IPS-20b (cell line): ENCODE measurements around the gene SOS1.

Source experiments
- H3K27ac ChIP-seq: one replicate; pipeline ENCODE4 v1.5.1; 2013; ENCODE audit warnings: low read length
- H3K27me3 ChIP-seq: 2 replicates; pipeline ENCODE4 v1.6.1; 2013; ENCODE audit warnings: mild to moderate bottlenecking, low read length, inconsistent platforms; ENCODE audit not compliant: insufficient read depth
- H3K36me3 ChIP-seq: 2 replicates; pipeline ENCODE4 v1.6.1; 2013; ENCODE audit warnings: low read depth, mild to moderate bottlenecking, inconsistent platforms, low read length, moderate library complexity; ENCODE audit not compliant: insufficient read depth
- H3K4me1 ChIP-seq: 2 replicates; pipeline ENCODE4 v1.6.1; 2013; ENCODE audit warnings: mild to moderate bottlenecking, control low read depth, inconsistent platforms, low read length, moderate library complexity; ENCODE audit not compliant: insufficient read depth
- H3K4me3 ChIP-seq: 2 replicates; pipeline ENCODE4 v1.5.1; 2013; ENCODE audit warnings: mild to moderate bottlenecking, low read length, inconsistent platforms
- H3K9ac ChIP-seq: 2 replicates; pipeline ENCODE4 v1.6.1; 2013; ENCODE audit warnings: low read depth, mild to moderate bottlenecking, inconsistent platforms, low read length, moderate library complexity
- H3K9me3 ChIP-seq: 2 replicates; pipeline ENCODE4 v1.6.1; 2013; ENCODE audit warnings: mild to moderate bottlenecking, low read depth, low read length, inconsistent platforms; ENCODE audit not compliant: insufficient read depth

SOS1 gene

DNA sequence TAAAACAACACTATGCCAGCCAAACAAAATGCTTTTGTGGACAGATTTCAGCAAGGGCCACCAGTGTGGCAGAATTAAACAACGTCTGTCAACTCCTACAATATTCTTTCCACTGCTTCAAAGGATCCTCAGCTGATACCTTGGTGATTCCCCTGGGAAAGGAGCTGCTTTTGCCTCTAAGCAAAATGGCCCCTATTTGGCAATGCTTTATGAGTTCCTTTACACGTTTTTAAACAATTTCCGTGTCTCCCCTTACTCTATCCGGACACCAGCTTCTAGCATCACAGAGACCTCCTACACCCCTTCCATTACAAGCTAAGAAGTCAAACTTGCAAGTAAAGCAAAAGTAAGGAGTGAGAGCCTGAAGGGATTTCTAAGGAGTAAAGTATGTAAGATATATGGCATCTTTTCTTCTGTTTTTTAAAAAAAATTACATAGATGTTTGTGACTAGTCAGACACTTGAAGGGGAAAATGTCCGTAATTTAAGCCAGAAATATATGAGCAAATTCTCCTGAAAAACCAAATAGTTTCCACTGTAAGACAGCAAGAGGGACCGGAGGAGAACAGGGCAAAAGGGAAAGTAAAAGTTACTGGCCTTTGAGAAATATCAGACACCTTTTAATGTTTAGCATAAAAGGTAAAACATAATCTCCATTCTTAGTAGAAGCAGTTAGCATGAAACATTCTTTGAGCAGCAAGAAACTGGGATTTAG lies 1.9 kb downstream of the SOS1 start:
- H3K27me3 ChIP-seq, result no peaks in the 10 kb centered on the region
- peak overlapping the region; percentile 82 for H3K4me3 ChIP-seq
- no peak overlapping the region for H3K27ac ChIP-seq
- peaks cover 20% of the 10 kb centered on the region for H3K4me1 ChIP-seq
- peaks cover 13% of the 10 kb centered on the region; the same call in 1 of the 2 replicates for H3K36me3 ChIP-seq
- no peaks in the 10 kb centered on the region for H3K9me3 ChIP-seq
- H3K9ac ChIP-seq, result peak overlapping the region; percentile 78

DNA sequence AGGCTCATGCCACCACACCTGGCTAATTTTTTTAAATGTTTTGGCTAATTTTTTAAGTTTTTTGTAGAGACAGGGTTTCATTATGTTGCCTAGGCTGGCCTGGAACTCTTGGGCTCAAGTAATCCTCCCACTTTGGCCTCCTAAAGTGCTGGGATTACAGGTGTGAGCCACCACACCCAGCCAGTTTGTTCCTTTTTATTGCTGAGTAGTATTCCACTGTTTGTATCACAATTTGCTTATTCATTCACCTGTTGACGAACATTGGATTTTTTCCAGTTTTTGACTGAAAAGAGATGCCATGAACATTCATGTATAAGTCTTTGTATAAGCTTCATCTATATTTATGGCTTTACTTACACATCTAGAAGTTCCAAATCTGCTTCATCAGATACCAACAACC lies 5.3 kb downstream of the SOS1 start:
- no peaks in the 10 kb centered on the region for H3K27me3 ChIP-seq
- peaks cover 17% of the 10 kb centered on the region for H3K4me1 ChIP-seq
- peaks cover 20% of the 10 kb centered on the region; the same call in 1 of the 2 replicates for H3K36me3 ChIP-seq
- no peak overlapping the region for H3K4me3 ChIP-seq
- no peak overlapping the region for H3K27ac ChIP-seq
- no peaks in the 10 kb centered on the region for H3K9me3 ChIP-seq
- H3K9ac ChIP-seq, result no peak overlapping the region

DNA sequence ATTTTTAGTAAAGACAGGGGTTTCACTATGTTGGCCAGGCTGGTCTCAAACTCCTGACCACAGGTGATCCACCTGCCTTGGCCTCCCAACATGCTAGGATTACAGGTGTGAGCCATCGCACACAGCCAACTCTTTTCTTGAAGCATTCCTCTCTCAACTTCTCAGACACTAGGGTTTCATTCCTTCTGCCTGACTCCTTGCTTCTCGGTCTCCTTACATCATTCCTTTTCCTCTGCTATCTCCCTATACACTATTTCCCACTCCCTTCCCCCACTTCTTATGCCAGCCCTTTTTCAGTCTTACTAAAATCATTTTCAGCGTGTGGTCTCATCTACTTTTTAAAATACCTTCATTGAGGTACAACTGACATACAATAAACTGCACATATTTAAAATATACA lies 6.1 kb downstream of the SOS1 start:
- H3K27ac ChIP-seq, result no peak overlapping the region
- no peak overlapping the region for H3K4me3 ChIP-seq
- H3K27me3 ChIP-seq, result no peaks in the 10 kb centered on the region
- H3K4me1 ChIP-seq, result peaks cover 17% of the 10 kb centered on the region
- no peaks in the 10 kb centered on the region for H3K9me3 ChIP-seq
- H3K9ac ChIP-seq, result no peak overlapping the region
- peaks cover 20% of the 10 kb centered on the region; the same call in 1 of the 2 replicates for H3K36me3 ChIP-seq

DNA sequence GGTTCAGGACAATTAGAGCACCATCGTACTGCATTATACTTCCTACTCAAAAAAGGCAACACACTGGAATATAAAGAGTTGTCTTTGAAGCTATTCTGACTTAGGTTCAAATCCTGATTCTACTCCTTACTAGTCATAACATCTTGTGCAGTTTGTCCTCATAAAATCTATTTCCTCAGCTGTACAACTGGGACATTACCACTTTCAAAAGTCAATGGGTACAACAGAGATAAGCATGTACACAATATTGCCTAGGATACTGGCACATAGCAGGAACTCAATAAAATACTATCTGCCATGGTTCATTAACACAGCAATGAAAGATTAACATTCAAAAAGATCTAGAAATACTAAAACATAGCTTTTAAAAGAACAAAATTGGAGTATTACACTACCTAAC lies 11.3 kb downstream of the SOS1 start:
- peaks cover 7% of the 10 kb centered on the region; the same call in 1 of the 2 replicates for H3K36me3 ChIP-seq
- H3K9ac ChIP-seq, result no peak overlapping the region
- no peaks in the 10 kb centered on the region for H3K27me3 ChIP-seq
- H3K4me3 ChIP-seq, result no peak overlapping the region
- H3K4me1 ChIP-seq, result peaks cover 10% of the 10 kb centered on the region; the same call in 1 of the 2 replicates
- no peak overlapping the region for H3K27ac ChIP-seq
- H3K9me3 ChIP-seq, result no peaks in the 10 kb centered on the region

DNA sequence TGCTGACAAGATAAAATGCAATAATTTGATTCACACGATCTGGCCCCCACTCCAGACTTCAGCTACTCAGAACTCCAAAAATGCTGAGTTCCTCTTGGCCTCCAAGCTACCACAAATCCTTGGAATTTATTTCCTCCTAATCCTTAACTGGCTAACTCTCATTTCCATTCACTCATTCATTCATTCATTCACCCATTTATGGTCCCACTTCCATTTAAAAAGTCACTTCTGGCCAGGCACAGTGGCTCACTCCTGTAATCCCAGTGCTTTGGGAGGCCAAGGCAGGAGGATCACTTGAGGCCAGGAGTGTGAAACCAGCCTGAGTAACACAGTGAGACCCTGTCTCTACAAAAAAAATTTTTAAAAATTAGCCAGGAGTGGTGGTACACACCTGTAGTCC lies 12.5 kb downstream of the SOS1 start:
- Histone ChIP-seq H3K4me1 (peaks cover 10% of the 10 kb centered on the region; the same call in 1 of the 2 replicates), H3K36me3 (peaks cover 7% of the 10 kb centered on the region; the same call in 1 of the 2 replicates), H3K4me3 (no peak overlapping the region), H3K27ac (no peak overlapping the region), H3K9ac (no peak overlapping the region), H3K27me3 (no peaks in the 10 kb centered on the region), H3K9me3 (no peaks in the 10 kb centered on the region)

DNA sequence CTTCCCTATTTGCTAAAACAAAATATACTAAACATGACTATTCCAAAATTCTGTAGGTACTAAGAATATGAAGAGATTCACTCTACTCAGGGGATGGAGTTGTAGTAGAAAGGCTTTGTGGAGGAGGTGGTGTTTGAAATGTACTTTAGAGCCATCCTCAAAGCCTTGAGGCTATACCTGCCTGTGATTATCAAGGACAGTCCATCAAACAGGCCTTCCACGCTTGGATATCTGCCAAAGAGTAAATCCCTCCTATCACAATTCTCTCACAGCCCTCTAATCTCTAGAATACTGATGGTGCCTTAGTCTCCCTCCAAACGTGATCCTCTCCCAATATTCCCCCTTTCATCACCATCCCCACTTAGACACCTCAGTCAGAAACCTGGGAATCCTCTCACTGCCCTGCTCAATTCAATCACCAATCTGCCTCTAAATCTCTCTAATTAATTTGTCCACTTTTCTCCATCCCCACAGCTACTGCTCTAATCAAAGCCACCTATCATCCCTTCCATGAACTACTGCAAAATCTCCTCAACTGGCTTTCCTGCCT lies 13.1 kb downstream of the SOS1 start:
- no peaks in the 10 kb centered on the region for H3K27me3 ChIP-seq
- H3K9me3 ChIP-seq, result no peaks in the 10 kb centered on the region
- peaks cover 7% of the 10 kb centered on the region; the same call in 1 of the 2 replicates for H3K36me3 ChIP-seq
- H3K4me3 ChIP-seq, result no peak overlapping the region
- no peak overlapping the region for H3K9ac ChIP-seq
- no peak overlapping the region for H3K27ac ChIP-seq
- peaks cover 10% of the 10 kb centered on the region; the same call in 1 of the 2 replicates for H3K4me1 ChIP-seq

DNA sequence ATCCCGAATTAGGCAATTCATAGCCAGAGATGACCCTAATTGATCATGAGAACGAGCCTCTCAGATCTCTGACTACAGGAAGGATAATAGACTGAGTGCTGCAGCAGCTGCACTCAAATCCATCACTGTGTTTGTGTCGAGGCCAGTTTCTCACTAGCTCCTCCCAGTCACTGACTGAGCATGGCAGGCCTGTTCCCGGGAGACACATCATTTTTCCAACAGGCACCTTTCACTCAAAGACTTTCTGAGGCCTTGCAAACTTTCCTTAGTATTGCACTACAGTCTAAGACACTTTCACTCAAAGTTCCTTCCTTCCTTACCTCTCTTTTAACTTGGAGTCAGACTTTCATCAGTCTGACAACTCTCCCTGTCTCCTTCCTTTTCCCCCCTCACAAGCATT lies 13.7 kb downstream of the SOS1 start:
- H3K27ac ChIP-seq, result no peak overlapping the region
- peaks cover 2% of the 10 kb centered on the region; the same call in 1 of the 2 replicates for H3K36me3 ChIP-seq
- no peaks in the 10 kb centered on the region for H3K9me3 ChIP-seq
- H3K4me3 ChIP-seq, result no peak overlapping the region
- peaks cover 10% of the 10 kb centered on the region; the same call in 1 of the 2 replicates for H3K4me1 ChIP-seq
- no peak overlapping the region for H3K9ac ChIP-seq
- no peaks in the 10 kb centered on the region for H3K27me3 ChIP-seq

DNA sequence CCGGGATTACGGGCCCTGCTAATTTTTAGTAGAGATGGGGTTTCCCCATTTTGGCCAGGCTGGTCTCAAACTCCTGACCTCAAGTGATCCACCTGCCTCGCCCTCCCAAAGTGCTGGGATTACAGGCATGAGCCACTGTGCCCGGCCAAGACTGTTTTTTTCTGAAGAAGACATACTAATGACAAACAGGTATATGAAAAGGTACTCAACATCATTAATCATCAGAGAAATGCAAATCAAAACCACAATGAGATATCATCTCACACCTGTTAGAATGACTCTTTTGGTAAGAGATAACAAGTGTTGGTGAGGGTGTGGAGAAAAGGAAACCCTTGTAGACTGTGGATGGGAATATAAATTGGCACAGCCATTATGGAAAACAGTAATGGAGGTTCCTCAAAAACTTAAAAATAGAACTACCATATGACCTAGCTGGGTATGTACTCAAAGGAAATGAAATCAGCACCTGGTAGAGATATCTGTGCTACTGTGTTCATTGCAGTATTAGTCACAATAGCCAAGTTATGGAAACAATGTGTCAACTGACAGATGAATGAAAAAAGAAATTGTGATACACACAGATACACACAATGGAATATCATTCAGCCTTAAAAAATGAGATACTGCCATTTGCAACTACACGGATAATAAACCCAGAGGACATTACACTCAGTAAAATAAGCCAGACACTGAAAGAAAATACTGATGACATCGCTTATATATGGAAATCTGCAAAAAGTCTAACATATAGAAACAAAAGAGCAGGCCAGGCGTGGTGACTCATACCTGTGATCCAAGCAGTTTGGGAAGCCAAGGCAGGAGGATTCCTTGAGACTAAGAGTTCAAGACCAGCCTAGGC lies 20.8 kb downstream of the SOS1 start:
- H3K4me1 ChIP-seq, result no peaks in the 10 kb centered on the region
- H3K36me3 ChIP-seq, result no peaks in the 10 kb centered on the region
- H3K9me3 ChIP-seq, result no peaks in the 10 kb centered on the region
- H3K9ac ChIP-seq, result no peak overlapping the region
- H3K27me3 ChIP-seq, result no peaks in the 10 kb centered on the region
- no peak overlapping the region for H3K4me3 ChIP-seq
- no peak overlapping the region for H3K27ac ChIP-seq

DNA sequence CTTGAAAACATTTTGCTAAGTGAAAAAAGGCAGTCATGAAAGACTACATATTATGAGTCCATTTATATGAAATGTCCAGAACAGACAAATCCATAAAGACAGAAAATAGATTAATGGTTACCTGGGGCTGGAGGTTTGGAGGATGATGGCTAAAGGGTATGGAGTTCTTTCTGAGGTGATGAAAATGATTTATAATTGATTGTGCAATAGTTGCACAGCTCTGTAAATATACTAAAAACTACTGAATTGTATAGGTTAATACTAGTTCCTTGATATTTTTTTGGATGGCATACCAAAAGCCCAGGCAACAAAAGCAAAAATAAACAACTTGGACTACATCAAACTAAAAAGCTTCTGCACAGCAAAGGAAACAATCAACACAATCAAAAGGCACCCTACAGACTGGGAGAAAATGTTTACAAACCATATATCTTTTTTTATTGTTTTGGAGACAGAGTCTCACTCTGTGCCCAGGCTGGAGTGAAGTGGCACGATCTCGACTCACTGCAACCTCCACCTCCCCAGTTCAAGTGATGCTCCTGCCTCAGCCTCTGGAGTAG lies 21.5 kb downstream of the SOS1 start:
- no peak overlapping the region for H3K4me3 ChIP-seq
- no peaks in the 10 kb centered on the region for H3K4me1 ChIP-seq
- H3K27me3 ChIP-seq, result no peaks in the 10 kb centered on the region
- no peaks in the 10 kb centered on the region for H3K9me3 ChIP-seq
- no peak overlapping the region for H3K27ac ChIP-seq
- no peak overlapping the region for H3K9ac ChIP-seq
- H3K36me3 ChIP-seq, result no peaks in the 10 kb centered on the region

DNA sequence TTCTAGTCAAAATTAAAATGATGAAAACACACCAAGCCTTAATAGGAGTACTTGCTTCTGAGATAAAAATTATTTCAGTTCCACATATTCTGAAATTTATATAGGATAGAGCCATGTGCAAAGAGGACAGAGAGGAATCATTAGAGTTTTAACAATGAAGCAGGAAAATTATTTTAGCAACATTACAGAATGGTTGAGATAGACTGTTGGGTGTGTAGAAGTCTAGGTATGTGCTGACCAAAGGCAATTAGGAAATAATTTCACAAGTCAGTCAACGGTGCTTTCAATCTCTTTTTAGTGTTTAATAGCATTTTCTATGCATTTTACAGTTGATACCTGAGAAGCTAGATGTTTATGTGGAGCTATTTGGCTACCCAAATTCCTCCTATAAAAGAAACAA lies 25.2 kb downstream of the SOS1 start:
- Histone ChIP-seq H3K27ac (no peak overlapping the region), H3K4me1 (peaks cover 7% of the 10 kb centered on the region; the same call in 1 of the 2 replicates), H3K9me3 (no peaks in the 10 kb centered on the region), H3K36me3 (no peaks in the 10 kb centered on the region), H3K4me3 (no peak overlapping the region), H3K9ac (no peak overlapping the region), H3K27me3 (no peaks in the 10 kb centered on the region)

DNA sequence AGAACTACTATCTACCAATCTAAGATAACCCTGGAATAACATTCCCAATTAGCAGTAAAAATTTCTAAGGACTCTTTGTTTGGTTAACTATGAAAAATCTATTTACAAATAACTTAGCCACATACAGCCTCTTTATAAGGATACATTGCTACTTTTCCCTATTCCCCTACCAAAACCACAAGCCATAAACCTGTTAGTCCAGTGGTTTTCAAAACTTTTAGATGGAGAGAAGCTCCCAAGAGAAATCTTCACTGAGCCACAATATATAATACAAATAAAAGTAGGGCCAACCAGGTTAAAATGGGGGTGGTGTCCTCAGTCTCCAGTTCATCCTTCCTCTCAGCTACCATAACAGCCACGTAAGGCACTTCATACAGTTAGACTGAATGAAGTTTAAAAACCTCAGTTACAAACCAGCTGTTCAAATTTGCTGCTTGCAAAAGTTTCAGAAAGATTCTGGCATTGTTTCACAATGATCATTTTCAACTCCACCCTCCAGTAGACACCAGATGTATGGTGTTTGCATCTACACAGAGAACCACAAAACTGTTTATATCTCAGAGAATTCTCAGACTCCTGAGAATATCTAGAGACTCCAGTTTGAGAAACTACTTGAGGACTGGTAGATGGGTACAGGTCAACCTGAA lies 26.0 kb downstream of the SOS1 start:
- no peak overlapping the region for H3K4me3 ChIP-seq
- no peaks in the 10 kb centered on the region for H3K9me3 ChIP-seq
- no peaks in the 10 kb centered on the region for H3K36me3 ChIP-seq
- H3K9ac ChIP-seq, result no peak overlapping the region
- no peak overlapping the region for H3K27ac ChIP-seq
- no peaks in the 10 kb centered on the region for H3K27me3 ChIP-seq
- H3K4me1 ChIP-seq, result peaks cover 7% of the 10 kb centered on the region; the same call in 1 of the 2 replicates
